GM19468 (cell line): ENCODE measurements around the gene TBC1D3L.
"Not testable (repeated sequence)": the region's sequence is repeated elsewhere in the genome, so short reads cannot be mapped to it uniquely, and the experiment has no call there.

Experiments
- ATAC-seq: cut with Tn5 transposase; IDR thresholded peaks from one replicate; pipeline ENCODE4 v1.9.1; 2021; ENCODE audit warnings: mild to moderate bottlenecking, moderate library complexity, moderate number of reproducible peaks; ENCODE audit not compliant: unreplicated experiment; ENCODE audit errors: extremely low read depth

TBC1D3L gene

GRCh38 chr17:37988960-37989359 is at the start of gene TBC1D3L:
Gene TBC1D3L (minus strand): TSS chr17:37989060. CDS start chr17:37987520, 1,540 bp downstream.
- not testable (repeated sequence) for ATAC-seq

GRCh38 chr17:38003676-38004075 is 14.8 kb upstream of the TBC1D3L start, which contains the start of gene TBC1D3D:
Gene TBC1D3D (plus strand): TSS chr17:38003976. CDS start chr17:38005561, 1,585 bp downstream.
- ATAC-seq: not testable (repeated sequence)
